NB4 (cell line): Measurements from ENCODE around the gene SH2D3C.

Source experiments
- MYC ChIP-seq: IDR thresholded peaks from 2 replicates; pipeline ENCODE4 v1.6.1; 2011; ENCODE audit warnings: low read depth, low read length
- POLR2A ChIP-seq: IDR thresholded peaks from 2 replicates; pipeline ENCODE4 v1.6.1; 2011; ENCODE audit warnings: mild to moderate bottlenecking; ENCODE audit not compliant: insufficient read length; ENCODE audit errors: extremely low read depth
- TF ChIP-seq, protein P1 (sequence below): IDR thresholded peaks from 2 replicates; pipeline ENCODE4 v1.6.1; 2011; ENCODE audit warnings: low read depth, low read length
- TF ChIP-seq, protein P2 (sequence below): IDR thresholded peaks from one replicate; pipeline ENCODE4 v1.5.1; 2012; ENCODE audit warnings: low read depth, low read length

DNA sequence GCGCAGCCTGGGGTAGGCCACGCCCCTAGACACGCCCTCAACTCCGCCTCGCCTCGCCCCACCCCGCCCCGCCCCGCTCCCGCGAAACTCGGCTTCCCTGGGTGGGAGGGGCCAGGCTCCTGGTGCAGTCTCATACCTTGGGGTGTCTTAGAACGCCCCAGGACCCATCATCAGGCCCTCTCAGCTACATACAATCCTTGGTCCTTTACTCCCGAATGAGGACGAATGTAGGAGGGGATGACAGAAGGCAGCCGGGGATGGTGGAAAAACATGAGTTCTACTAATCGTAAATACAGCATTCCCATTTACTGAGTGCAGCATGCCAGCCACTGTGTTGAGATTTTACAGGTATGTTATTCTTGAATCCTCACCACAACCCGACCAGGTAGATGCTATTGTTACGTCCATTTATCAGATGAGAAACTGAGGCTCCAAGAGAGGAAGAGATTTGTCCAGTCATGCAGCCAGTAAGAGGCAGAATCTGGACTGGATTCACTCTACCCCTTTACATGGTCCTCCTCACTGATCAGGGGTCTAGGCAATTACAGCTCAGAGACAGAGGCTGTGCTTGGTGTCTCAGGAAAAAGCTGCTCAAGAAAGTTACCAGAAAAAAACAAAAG is 6.8 kb downstream of the SH2D3C start:
- TF ChIP-seq POLR2A (no peak), MYC (no peak)
- TF ChIP-seq, protein P1, sequence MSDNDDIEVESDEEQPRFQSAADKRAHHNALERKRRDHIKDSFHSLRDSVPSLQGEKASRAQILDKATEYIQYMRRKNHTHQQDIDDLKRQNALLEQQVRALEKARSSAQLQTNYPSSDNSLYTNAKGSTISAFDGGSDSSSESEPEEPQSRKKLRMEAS = no peak
- TF ChIP-seq, protein P2, sequence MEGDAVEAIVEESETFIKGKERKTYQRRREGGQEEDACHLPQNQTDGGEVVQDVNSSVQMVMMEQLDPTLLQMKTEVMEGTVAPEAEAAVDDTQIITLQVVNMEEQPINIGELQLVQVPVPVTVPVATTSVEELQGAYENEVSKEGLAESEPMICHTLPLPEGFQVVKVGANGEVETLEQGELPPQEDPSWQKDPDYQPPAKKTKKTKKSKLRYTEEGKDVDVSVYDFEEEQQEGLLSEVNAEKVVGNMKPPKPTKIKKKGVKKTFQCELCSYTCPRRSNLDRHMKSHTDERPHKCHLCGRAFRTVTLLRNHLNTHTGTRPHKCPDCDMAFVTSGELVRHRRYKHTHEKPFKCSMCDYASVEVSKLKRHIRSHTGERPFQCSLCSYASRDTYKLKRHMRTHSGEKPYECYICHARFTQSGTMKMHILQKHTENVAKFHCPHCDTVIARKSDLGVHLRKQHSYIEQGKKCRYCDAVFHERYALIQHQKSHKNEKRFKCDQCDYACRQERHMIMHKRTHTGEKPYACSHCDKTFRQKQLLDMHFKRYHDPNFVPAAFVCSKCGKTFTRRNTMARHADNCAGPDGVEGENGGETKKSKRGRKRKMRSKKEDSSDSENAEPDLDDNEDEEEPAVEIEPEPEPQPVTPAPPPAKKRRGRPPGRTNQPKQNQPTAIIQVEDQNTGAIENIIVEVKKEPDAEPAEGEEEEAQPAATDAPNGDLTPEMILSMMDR = no peak
